ENCODE measurements around the gene USP35.

DNA sequence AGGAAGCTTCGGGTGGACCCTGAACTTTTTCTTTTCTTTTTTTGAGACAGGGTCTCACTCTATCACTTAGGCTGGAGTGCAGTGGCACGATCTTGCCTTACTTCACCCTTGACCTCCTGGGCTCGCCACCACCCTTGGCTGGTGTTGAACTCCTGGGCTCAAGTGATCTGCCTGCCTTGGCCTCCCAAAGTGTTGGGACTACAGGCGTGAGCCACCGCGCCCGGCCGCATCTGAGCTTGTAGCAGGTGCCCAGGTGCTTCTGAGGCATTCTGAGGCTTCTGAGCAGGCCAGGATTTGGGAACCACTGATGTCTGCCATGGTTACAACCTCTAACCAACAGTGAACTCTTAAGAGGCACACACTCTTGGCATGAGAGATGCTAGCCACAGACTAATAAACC lies 5.1 kb downstream of the USP35 start:
- TF ChIP-seq, protein P1, sequence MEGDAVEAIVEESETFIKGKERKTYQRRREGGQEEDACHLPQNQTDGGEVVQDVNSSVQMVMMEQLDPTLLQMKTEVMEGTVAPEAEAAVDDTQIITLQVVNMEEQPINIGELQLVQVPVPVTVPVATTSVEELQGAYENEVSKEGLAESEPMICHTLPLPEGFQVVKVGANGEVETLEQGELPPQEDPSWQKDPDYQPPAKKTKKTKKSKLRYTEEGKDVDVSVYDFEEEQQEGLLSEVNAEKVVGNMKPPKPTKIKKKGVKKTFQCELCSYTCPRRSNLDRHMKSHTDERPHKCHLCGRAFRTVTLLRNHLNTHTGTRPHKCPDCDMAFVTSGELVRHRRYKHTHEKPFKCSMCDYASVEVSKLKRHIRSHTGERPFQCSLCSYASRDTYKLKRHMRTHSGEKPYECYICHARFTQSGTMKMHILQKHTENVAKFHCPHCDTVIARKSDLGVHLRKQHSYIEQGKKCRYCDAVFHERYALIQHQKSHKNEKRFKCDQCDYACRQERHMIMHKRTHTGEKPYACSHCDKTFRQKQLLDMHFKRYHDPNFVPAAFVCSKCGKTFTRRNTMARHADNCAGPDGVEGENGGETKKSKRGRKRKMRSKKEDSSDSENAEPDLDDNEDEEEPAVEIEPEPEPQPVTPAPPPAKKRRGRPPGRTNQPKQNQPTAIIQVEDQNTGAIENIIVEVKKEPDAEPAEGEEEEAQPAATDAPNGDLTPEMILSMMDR (conservative IDR thresholded peaks at IDR 0.05; ENCODE audit: low read length), result no peak
- no peak for TF ChIP-seq EZH2phosphoT487 (IDR thresholded peaks at IDR 0.05; ENCODE audit: borderline replicate concordance)
